Cardiac fibroblast (primary cell): ENCODE data around the gene AMN1.
A peak's percentile ranks its signal among the peaks of the same experiment; 100 is the strongest.

ENCODE experiments used
- DNase-seq, 2 donors: peaks; one replicate each; pipeline versions ENCODE4 v3.0.0 to v3.0.0-alpha.2; 2010; ENCODE audit warnings: low read depth in 2 of 2
- H3K4me3 ChIP-seq, 2 donors: replicated peaks in 1 of 2; 1 replicate in 1 of 2; 2 replicates in 1 of 2; pipeline ENCODE4 v1.5.1; 2011; ENCODE audit warnings: low read depth in 2 of 2, low read length in 2 of 2, mild to moderate bottlenecking in 2 of 2, moderate library complexity in 1 of 2
- TF ChIP-seq, protein P1 (sequence below): IDR thresholded peaks from one replicate; pipeline ENCODE4 v1.5.1; 2011; ENCODE audit warnings: low read depth, mild to moderate bottlenecking, low read length, inconsistent platforms

Gene AMN1

GRCh38 chr12:31728917-31729640, at the start of gene AMN1:
Gene AMN1, minus strand, starts transcription at chr12:31729021. Its CDS starts 13 bp downstream, at chr12:31729008.
- H3K4me3 ChIP-seq = peak within 1 kb of the TSS; percentile 59 to 67
- DNase-seq = peak; percentile 99
- TF ChIP-seq, protein P1, sequence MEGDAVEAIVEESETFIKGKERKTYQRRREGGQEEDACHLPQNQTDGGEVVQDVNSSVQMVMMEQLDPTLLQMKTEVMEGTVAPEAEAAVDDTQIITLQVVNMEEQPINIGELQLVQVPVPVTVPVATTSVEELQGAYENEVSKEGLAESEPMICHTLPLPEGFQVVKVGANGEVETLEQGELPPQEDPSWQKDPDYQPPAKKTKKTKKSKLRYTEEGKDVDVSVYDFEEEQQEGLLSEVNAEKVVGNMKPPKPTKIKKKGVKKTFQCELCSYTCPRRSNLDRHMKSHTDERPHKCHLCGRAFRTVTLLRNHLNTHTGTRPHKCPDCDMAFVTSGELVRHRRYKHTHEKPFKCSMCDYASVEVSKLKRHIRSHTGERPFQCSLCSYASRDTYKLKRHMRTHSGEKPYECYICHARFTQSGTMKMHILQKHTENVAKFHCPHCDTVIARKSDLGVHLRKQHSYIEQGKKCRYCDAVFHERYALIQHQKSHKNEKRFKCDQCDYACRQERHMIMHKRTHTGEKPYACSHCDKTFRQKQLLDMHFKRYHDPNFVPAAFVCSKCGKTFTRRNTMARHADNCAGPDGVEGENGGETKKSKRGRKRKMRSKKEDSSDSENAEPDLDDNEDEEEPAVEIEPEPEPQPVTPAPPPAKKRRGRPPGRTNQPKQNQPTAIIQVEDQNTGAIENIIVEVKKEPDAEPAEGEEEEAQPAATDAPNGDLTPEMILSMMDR = no peak

- H3K4me3 ChIP-seq = no peak overlapping the region
- TF ChIP-seq, protein P1 = no peak
- peak; percentile 33 to 35 for DNase-seq
Measured at GRCh38 chr12:31773867-31774266, 45.0 kb upstream of the AMN1 start.

DNA sequence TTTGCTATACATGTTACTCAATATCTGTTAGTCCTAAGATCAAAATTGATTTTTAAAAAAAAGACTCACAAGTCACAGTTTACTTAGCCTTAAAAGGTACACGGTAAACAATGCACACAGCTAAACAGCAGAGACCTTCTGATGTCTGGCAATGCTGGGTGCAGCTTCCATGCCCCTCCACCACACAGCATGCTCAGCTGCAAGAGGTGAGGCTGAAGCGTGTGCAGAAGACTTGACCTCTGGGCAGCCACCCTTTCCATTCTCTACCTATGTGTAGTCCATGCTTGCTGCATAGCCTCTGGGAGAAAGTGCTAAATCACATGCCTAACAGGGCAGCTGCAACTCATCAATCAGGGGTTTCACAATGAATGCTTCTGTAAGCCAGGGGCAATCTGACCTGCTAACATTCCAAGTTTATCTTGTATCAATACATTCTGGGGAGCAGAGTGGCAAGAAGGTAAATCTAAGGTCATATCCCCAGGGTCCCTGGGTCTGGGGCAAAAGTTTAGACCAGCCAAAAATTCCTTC, 44.5 kb upstream of the AMN1 start:
- DNase-seq = peak; percentile 15 to 67
- H3K4me3 ChIP-seq = no peak overlapping the region
- TF ChIP-seq, protein P1 = no peak

DNA sequence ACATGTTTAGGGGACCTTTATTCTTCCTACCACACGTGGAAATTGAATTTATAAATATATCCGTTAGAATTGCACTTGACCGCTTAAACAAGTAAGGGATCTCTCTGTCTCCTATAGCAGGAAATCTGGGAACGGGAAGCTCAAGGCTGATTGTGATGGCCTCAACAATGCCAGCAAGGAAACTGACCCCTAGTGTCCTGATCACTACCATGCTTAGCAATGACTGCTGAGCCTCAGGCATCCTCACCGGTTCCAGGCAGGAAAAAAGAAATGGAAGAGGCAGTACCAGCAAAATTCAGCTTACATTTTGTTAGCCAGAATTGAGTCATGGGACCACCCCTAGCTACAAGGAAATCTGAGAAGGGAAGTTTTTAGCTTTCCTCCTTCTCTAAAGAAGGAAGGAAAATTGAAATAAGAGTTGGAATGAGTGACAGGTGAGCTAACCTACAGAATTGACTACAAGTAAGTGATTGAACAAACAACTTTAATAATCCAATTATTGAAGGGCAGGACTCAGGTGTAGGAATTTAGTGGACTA, 43.9 kb upstream of the AMN1 start:
- TF ChIP-seq, protein P1 = no peak
- no peak for DNase-seq
- H3K4me3 ChIP-seq = no peak overlapping the region

DNA sequence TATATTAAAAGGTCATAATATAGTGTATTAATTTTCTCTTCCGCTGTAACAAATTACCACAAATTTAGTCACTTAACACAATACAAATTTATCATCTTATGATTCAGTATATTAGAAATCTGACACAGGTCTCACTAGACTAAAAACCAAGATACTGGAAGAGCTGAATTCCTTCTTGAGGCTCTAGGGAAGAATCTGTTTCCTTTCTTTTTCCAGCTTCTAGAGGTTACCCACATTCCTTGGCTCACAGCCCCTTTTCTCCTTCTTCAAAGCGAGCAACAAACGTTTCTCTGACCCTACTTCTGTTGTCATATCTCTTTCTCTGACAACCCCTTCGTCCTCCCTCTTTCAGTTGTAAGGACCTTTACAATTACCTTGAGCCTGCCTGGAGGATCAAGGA, 43.4 kb upstream of the AMN1 start:
- TF ChIP-seq, protein P1 = no peak
- DNase-seq = peak in 1 of 2 donors; percentile 30
- H3K4me3 ChIP-seq = no peak overlapping the region

GRCh38 chr12:31768046-31768445, 39.2 kb upstream of the AMN1 start:
- TF ChIP-seq, protein P1 = no peak
- H3K4me3 ChIP-seq = no peak overlapping the region
- no peak for DNase-seq
